GM12865 (cell line): ENCODE data around the gene RAB31.
"Not testable (repeated sequence)": the region's sequence is repeated elsewhere in the genome, so short reads cannot be mapped to it uniquely, and the experiment has no call there.

Experiments used
- DNase-seq: peaks from one replicate; pipeline ENCODE4 v3.0.0; 2010; ENCODE audit warnings: low read depth
- H3K4me3 ChIP-seq: 2 replicates; pipeline ENCODE4 v1.5.1; 2011; ENCODE audit warnings: mild to moderate bottlenecking, low read depth, low read length, control low read depth
- CTCF ChIP-seq: IDR thresholded peaks from 2 replicates; pipeline ENCODE4 v1.5.1; 2011; ENCODE audit warnings: low read length, control low read depth, low read depth, inconsistent platforms; ENCODE audit not compliant: insufficient read depth; ENCODE audit errors: missing control alignments

RAB31 gene

GRCh38 chr18:9890196-9890595 is 182.1 kb downstream of the RAB31 start:
- TF ChIP-seq CTCF: no peak
- DNase-seq: no peak
- no peak overlapping the region for H3K4me3 ChIP-seq

- no peak for TF ChIP-seq CTCF
- no peak for DNase-seq
- H3K4me3 ChIP-seq: no peak overlapping the region
Measured at GRCh38 chr18:9890957-9891356, 182.9 kb downstream of the RAB31 start.

GRCh38 chr18:9891515-9891914 is 183.4 kb downstream of the RAB31 start:
- not testable (repeated sequence) for DNase-seq

GRCh38 chr18:9894454-9895068 is 186.5 kb downstream of the RAB31 start:
- peak; percentile 32 for DNase-seq
- no peak for TF ChIP-seq CTCF
- H3K4me3 ChIP-seq: no peak overlapping the region

More at GRCh38 chr18:9891515-9891914, 183.4 kb downstream of the RAB31 start:
- not testable (repeated sequence) for H3K4me3 ChIP-seq

GRCh38 chr18:9897129-9897528 is 189.0 kb downstream of the RAB31 start:
- H3K4me3 ChIP-seq: no peak overlapping the region
- no peak for TF ChIP-seq CTCF
- no peak for DNase-seq

- not testable (repeated sequence) for H3K4me3 ChIP-seq, DNase-seq
Measured at GRCh38 chr18:9897787-9898291, 189.7 kb downstream of the RAB31 start.

GRCh38 chr18:9898792-9899549 is 190.9 kb downstream of the RAB31 start:
- DNase-seq: no peak
- no peak for TF ChIP-seq CTCF
- H3K4me3 ChIP-seq: no peak overlapping the region

- DNase-seq, H3K4me3 ChIP-seq: not testable (repeated sequence)
Measured at GRCh38 chr18:9899550-9899930, 191.4 kb downstream of the RAB31 start.
